AG08395 (cell line): ENCODE measurements around the gene EPHA3.

Experiments used
- DNase-seq: peaks from one replicate; pipeline ENCODE4 v3.0.0; 2012; ENCODE audit warnings: mixed read lengths, low spot score

The EPHA3 gene

GRCh38 chr3:89145995-89146394 is 38.6 kb downstream of the EPHA3 start:
- peak; percentile 45 for DNase-seq

GRCh38 chr3:89154416-89154815 is 47.0 kb downstream of the EPHA3 start:
- DNase-seq, result no peak

- no peak for DNase-seq
These were observed 48.4 kb downstream of the EPHA3 start for GRCh38 chr3:89155811-89156210.

- DNase-seq, result no peak
These were observed 50.2 kb downstream of the EPHA3 start for GRCh38 chr3:89157575-89157974.

GRCh38 chr3:89159605-89160004 is 52.2 kb downstream of the EPHA3 start:
- DNase-seq, result no peak

GRCh38 chr3:89164774-89165173 is 57.4 kb downstream of the EPHA3 start:
- no peak for DNase-seq

- DNase-seq, result no peak
These were observed 58.3 kb downstream of the EPHA3 start for GRCh38 chr3:89165636-89166263.

GRCh38 chr3:89171687-89172545 is 64.5 kb downstream of the EPHA3 start:
- no peak for DNase-seq

GRCh38 chr3:89173546-89173945 is 66.1 kb downstream of the EPHA3 start:
- no peak for DNase-seq

GRCh38 chr3:89179355-89180001 is 72.1 kb downstream of the EPHA3 start:
- DNase-seq, result no peak

GRCh38 chr3:89180334-89180733 is 72.9 kb downstream of the EPHA3 start:
- DNase-seq, result no peak

- no peak for DNase-seq
These were observed 74.6 kb downstream of the EPHA3 start for GRCh38 chr3:89182056-89182455.

GRCh38 chr3:89184151-89184995 is 77.0 kb downstream of the EPHA3 start:
- DNase-seq, result no peak

GRCh38 chr3:89186456-89186855 is 79.0 kb downstream of the EPHA3 start:
- DNase-seq, result no peak

GRCh38 chr3:89198591-89198990 is 91.2 kb downstream of the EPHA3 start:
- DNase-seq, result no peak

- no peak for DNase-seq
These were observed 105.2 kb downstream of the EPHA3 start for GRCh38 chr3:89212619-89213018.

GRCh38 chr3:89216016-89216739 is 108.8 kb downstream of the EPHA3 start:
- DNase-seq, result no peak

GRCh38 chr3:89217148-89217685 is 109.8 kb downstream of the EPHA3 start:
- DNase-seq, result no peak

GRCh38 chr3:89221924-89222323 is 114.5 kb downstream of the EPHA3 start:
- DNase-seq, result no peak

- DNase-seq, result no peak
These were observed 115.8 kb downstream of the EPHA3 start for GRCh38 chr3:89223188-89223587.

- DNase-seq, result no peak
These were observed 119.8 kb downstream of the EPHA3 start for GRCh38 chr3:89227218-89227617.
